Activated naive CD8-positive, alpha-beta T cell (primary cell): ENCODE data around the gene KCNJ6.

Experiments
- H3K27ac Mint-ChIP-seq: one replicate; pipeline ENCODE4 v1.8.0; 2021; ENCODE audit warnings: mixed read lengths
- H3K27me3 Mint-ChIP-seq: one replicate; pipeline ENCODE4 v1.8.0; 2021; ENCODE audit warnings: mixed read lengths
- H3K36me3 Mint-ChIP-seq: one replicate; pipeline ENCODE4 v1.8.0; 2021; ENCODE audit warnings: mixed read lengths
- H3K4me1 Mint-ChIP-seq: one replicate; pipeline ENCODE4 v1.8.0; 2021; ENCODE audit warnings: low read depth, mixed read lengths
- H3K4me3 Mint-ChIP-seq: one replicate; pipeline ENCODE4 v1.8.0; 2021; ENCODE audit warnings: mild to moderate bottlenecking, mixed read lengths
- H3K9me3 Mint-ChIP-seq: one replicate; pipeline ENCODE4 v1.8.0; 2021; ENCODE audit warnings: low read depth, mixed read lengths

The KCNJ6 gene

GRCh38 chr21:37878946-37879660, 37.2 kb downstream of the KCNJ6 start:
- no peak overlapping the region for H3K4me3 Mint-ChIP-seq
- no peak overlapping the region for H3K27ac Mint-ChIP-seq
- no peaks in the 10 kb centered on the region for H3K4me1 Mint-ChIP-seq
- no peaks in the 10 kb centered on the region for H3K27me3 Mint-ChIP-seq
- no peaks in the 10 kb centered on the region for H3K36me3 Mint-ChIP-seq
- H3K9me3 Mint-ChIP-seq = no peaks in the 10 kb centered on the region

GRCh38 chr21:37877888-37878684, 38.2 kb downstream of the KCNJ6 start:
- no peak overlapping the region for H3K4me3 Mint-ChIP-seq
- H3K27ac Mint-ChIP-seq = no peak overlapping the region
- no peaks in the 10 kb centered on the region for H3K9me3 Mint-ChIP-seq
- H3K36me3 Mint-ChIP-seq = no peaks in the 10 kb centered on the region
- H3K27me3 Mint-ChIP-seq = no peaks in the 10 kb centered on the region
- H3K4me1 Mint-ChIP-seq = no peaks in the 10 kb centered on the region

- Mint-ChIP-seq H3K27ac (no peak overlapping the region), H3K4me1 (no peaks in the 10 kb centered on the region), H3K27me3 (peaks cover 1% of the 10 kb centered on the region), H3K9me3 (no peaks in the 10 kb centered on the region), H3K4me3 (no peak overlapping the region), H3K36me3 (no peaks in the 10 kb centered on the region)
Observed at GRCh38 chr21:37877171-37877570, 39.1 kb downstream of the KCNJ6 start.

GRCh38 chr21:37876561-37876960, 39.7 kb downstream of the KCNJ6 start:
- Mint-ChIP-seq H3K36me3 (no peaks in the 10 kb centered on the region), H3K4me3 (no peak overlapping the region), H3K9me3 (no peaks in the 10 kb centered on the region), H3K27ac (no peak overlapping the region), H3K27me3 (peaks cover 1% of the 10 kb centered on the region), H3K4me1 (no peaks in the 10 kb centered on the region)

- Mint-ChIP-seq H3K4me3 (no peak overlapping the region), H3K4me1 (no peaks in the 10 kb centered on the region), H3K27me3 (peaks cover 1% of the 10 kb centered on the region), H3K27ac (no peak overlapping the region), H3K36me3 (no peaks in the 10 kb centered on the region), H3K9me3 (no peaks in the 10 kb centered on the region)
Observed at GRCh38 chr21:37874904-37875780, 41.1 kb downstream of the KCNJ6 start.

GRCh38 chr21:37874481-37874880, 41.8 kb downstream of the KCNJ6 start:
- no peaks in the 10 kb centered on the region for H3K4me1 Mint-ChIP-seq
- H3K27ac Mint-ChIP-seq = no peak overlapping the region
- no peaks in the 10 kb centered on the region for H3K9me3 Mint-ChIP-seq
- peaks cover 1% of the 10 kb centered on the region for H3K27me3 Mint-ChIP-seq
- no peak overlapping the region for H3K4me3 Mint-ChIP-seq
- no peaks in the 10 kb centered on the region for H3K36me3 Mint-ChIP-seq

- Mint-ChIP-seq H3K4me1 (no peaks in the 10 kb centered on the region), H3K4me3 (no peak overlapping the region), H3K27ac (no peak overlapping the region), H3K9me3 (no peaks in the 10 kb centered on the region), H3K27me3 (peaks cover 1% of the 10 kb centered on the region), H3K36me3 (no peaks in the 10 kb centered on the region)
Observed at GRCh38 chr21:37873655-37874054, 42.6 kb downstream of the KCNJ6 start.

- no peaks in the 10 kb centered on the region for H3K36me3 Mint-ChIP-seq
- no peaks in the 10 kb centered on the region for H3K9me3 Mint-ChIP-seq
- no peak overlapping the region for H3K4me3 Mint-ChIP-seq
- H3K27me3 Mint-ChIP-seq = peaks cover 3% of the 10 kb centered on the region
- H3K27ac Mint-ChIP-seq = no peak overlapping the region
- H3K4me1 Mint-ChIP-seq = no peaks in the 10 kb centered on the region
Observed at GRCh38 chr21:37871121-37871862, 45.0 kb downstream of the KCNJ6 start.

- Mint-ChIP-seq H3K27me3 (peaks cover 3% of the 10 kb centered on the region), H3K9me3 (no peaks in the 10 kb centered on the region), H3K27ac (no peak overlapping the region), H3K36me3 (no peaks in the 10 kb centered on the region), H3K4me1 (no peaks in the 10 kb centered on the region), H3K4me3 (no peak overlapping the region)
Observed at GRCh38 chr21:37870221-37870620, 46.0 kb downstream of the KCNJ6 start.

GRCh38 chr21:37869661-37870060, 46.6 kb downstream of the KCNJ6 start:
- H3K4me3 Mint-ChIP-seq = no peak overlapping the region
- no peaks in the 10 kb centered on the region for H3K4me1 Mint-ChIP-seq
- peaks cover 3% of the 10 kb centered on the region for H3K27me3 Mint-ChIP-seq
- H3K27ac Mint-ChIP-seq = no peak overlapping the region
- H3K36me3 Mint-ChIP-seq = no peaks in the 10 kb centered on the region
- no peaks in the 10 kb centered on the region for H3K9me3 Mint-ChIP-seq

GRCh38 chr21:37868446-37869295, 47.6 kb downstream of the KCNJ6 start:
- H3K4me3 Mint-ChIP-seq = no peak overlapping the region
- H3K27me3 Mint-ChIP-seq = peaks cover 3% of the 10 kb centered on the region
- no peaks in the 10 kb centered on the region for H3K36me3 Mint-ChIP-seq
- no peak overlapping the region for H3K27ac Mint-ChIP-seq
- H3K9me3 Mint-ChIP-seq = no peaks in the 10 kb centered on the region
- no peaks in the 10 kb centered on the region for H3K4me1 Mint-ChIP-seq

GRCh38 chr21:37866027-37866426, 50.2 kb downstream of the KCNJ6 start:
- H3K27ac Mint-ChIP-seq = no peak overlapping the region
- H3K4me1 Mint-ChIP-seq = no peaks in the 10 kb centered on the region
- H3K27me3 Mint-ChIP-seq = peaks cover 2% of the 10 kb centered on the region
- H3K4me3 Mint-ChIP-seq = no peak overlapping the region
- H3K36me3 Mint-ChIP-seq = no peaks in the 10 kb centered on the region
- no peaks in the 10 kb centered on the region for H3K9me3 Mint-ChIP-seq

- H3K27me3 Mint-ChIP-seq = peaks cover 4% of the 10 kb centered on the region
- no peaks in the 10 kb centered on the region for H3K4me1 Mint-ChIP-seq
- no peaks in the 10 kb centered on the region for H3K9me3 Mint-ChIP-seq
- no peak overlapping the region for H3K4me3 Mint-ChIP-seq
- H3K27ac Mint-ChIP-seq = no peak overlapping the region
- H3K36me3 Mint-ChIP-seq = no peaks in the 10 kb centered on the region
Observed at GRCh38 chr21:37865156-37865555, 51.1 kb downstream of the KCNJ6 start.

- H3K4me1 Mint-ChIP-seq = no peaks in the 10 kb centered on the region
- H3K27me3 Mint-ChIP-seq = peaks cover 4% of the 10 kb centered on the region
- no peaks in the 10 kb centered on the region for H3K36me3 Mint-ChIP-seq
- H3K9me3 Mint-ChIP-seq = no peaks in the 10 kb centered on the region
- no peak overlapping the region for H3K4me3 Mint-ChIP-seq
- no peak overlapping the region for H3K27ac Mint-ChIP-seq
Observed at GRCh38 chr21:37863842-37864241, 52.4 kb downstream of the KCNJ6 start.
